ENCODE measurements around the gene ACER3. TPM values are rescaled to one million over a fixed set of nuclear protein-coding genes. Genes with fewer than 3 reads are reported as not detected.

Gene ACER3
- total RNA-seq, 4 donors from 2014 or later = 20.5 to 30.6 (median 23.0) TPM

DNA sequence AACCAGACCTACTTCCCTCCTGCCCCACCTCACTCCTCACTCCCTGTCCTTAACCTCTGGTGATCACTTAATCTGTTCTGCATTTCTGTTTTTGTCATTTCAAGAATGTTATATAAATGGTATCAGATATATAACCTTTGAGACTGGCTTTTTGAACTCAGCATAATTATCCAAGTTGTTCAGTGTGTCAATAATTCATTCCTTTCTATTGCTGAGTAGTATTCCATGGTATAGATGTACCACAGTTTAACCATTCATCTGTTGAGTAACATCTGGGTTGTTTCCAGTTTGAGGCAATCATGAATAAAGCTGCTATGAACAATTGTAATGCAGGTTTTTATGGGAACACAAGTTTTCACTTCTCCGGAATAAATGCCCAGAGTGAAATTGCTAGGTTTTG is 138.9 kb downstream of the ACER3 start:
- H3K9me3 ChIP-seq = peaks cover 0 to 4% (median 0%) of the 10 kb centered on the region in 4 donors
- H3K27me3 ChIP-seq = no peaks in the 10 kb centered on the region
- peaks cover 0 to 60% (median 0%) of the 10 kb centered on the region in 3 donors for H3K36me3 ChIP-seq
- TF ChIP-seq EP300 (IDR thresholded peaks at IDR 0.05) (no peak), POLR2A (IDR thresholded peaks at IDR 0.05) (no peak)
- TF ChIP-seq, protein P1, sequence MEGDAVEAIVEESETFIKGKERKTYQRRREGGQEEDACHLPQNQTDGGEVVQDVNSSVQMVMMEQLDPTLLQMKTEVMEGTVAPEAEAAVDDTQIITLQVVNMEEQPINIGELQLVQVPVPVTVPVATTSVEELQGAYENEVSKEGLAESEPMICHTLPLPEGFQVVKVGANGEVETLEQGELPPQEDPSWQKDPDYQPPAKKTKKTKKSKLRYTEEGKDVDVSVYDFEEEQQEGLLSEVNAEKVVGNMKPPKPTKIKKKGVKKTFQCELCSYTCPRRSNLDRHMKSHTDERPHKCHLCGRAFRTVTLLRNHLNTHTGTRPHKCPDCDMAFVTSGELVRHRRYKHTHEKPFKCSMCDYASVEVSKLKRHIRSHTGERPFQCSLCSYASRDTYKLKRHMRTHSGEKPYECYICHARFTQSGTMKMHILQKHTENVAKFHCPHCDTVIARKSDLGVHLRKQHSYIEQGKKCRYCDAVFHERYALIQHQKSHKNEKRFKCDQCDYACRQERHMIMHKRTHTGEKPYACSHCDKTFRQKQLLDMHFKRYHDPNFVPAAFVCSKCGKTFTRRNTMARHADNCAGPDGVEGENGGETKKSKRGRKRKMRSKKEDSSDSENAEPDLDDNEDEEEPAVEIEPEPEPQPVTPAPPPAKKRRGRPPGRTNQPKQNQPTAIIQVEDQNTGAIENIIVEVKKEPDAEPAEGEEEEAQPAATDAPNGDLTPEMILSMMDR (IDR thresholded peaks at IDR 0.05) = no peak
- WGBS, 2 donors = 95 to 98% methylated on average over 1 of the region's 1 CpG
- H3K4me1 ChIP-seq = no peaks in the 10 kb centered on the region
- no peak for DNase-seq (ENCODE audit: low spot score in 2 of 2)
- no peak overlapping the region for H3K4me3 ChIP-seq
- no peak overlapping the region for H3K27ac ChIP-seq

DNA sequence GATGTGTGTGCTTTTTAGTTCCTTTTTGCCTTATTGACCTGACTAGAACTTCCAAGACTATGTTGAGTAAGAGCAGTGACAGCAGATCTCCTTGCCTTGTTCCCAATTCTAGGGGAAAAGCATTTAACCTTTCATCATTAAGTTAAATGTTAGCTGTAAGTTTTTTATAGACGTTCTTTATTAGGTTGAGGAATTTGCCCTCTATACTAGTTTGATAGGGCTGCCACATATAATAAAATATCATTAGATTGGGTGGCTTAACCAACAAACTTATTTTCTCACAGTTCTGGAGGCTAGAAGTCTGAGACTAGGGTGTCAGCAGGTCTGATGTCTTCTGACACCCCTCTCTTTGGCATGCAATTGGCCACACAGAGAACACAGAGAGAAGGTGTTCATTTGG is 140.9 kb downstream of the ACER3 start:
- Histone ChIP-seq H3K4me3 (no peak overlapping the region), H3K36me3 (peaks cover 0 to 52% (median 0%) of the 10 kb centered on the region in 3 donors), H3K27ac (no peak overlapping the region), H3K27me3 (no peaks in the 10 kb centered on the region), H3K9me3 (peaks cover 0 to 4% (median 0%) of the 10 kb centered on the region in 4 donors), H3K4me1 (no peaks in the 10 kb centered on the region)
- 83 to 90% methylated on average over 1 of the region's 1 CpG for WGBS, 2 donors
- DNase-seq (ENCODE audit: low spot score in 2 of 2) = no peak
- TF ChIP-seq EP300 (IDR thresholded peaks at IDR 0.05) = no peak
- TF ChIP-seq POLR2A (IDR thresholded peaks at IDR 0.05) = no peak
- TF ChIP-seq, protein P1 (IDR thresholded peaks at IDR 0.05) = no peak

DNA sequence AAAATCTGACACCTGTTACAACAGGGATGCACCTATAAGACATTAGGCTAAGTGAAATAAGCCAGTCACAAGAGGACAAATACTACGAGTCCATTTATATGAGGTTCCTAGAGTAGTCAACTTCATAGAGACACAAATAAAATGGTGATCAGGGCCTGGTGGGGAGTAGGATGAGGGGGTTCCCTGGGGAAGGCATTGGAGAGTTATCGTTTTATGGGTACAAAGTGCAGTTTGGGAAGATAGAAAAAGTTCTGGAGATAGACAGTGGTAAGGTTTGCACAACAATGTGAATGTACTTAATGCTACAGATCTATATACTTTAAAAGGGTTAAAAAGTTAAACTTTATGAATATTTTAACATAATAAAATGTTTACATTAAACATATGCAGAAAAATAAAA is 142.1 kb downstream of the ACER3 start:
- 94 to 95% methylated on average over 2 of the region's 2 CpGs for WGBS, 2 donors
- DNase-seq (ENCODE audit: low spot score in 2 of 2) = no peak
- no peak overlapping the region for H3K27ac ChIP-seq
- H3K4me1 ChIP-seq = no peaks in the 10 kb centered on the region
- TF ChIP-seq, protein P1 (IDR thresholded peaks at IDR 0.05) = no peak
- TF ChIP-seq EP300 (IDR thresholded peaks at IDR 0.05) (no peak), POLR2A (IDR thresholded peaks at IDR 0.05) (no peak)
- H3K4me3 ChIP-seq = no peak overlapping the region
- H3K36me3 ChIP-seq = peaks cover 0 to 50% (median 0%) of the 10 kb centered on the region in 3 donors
- H3K9me3 ChIP-seq = peaks cover 0 to 4% (median 0%) of the 10 kb centered on the region in 4 donors
- no peaks in the 10 kb centered on the region for H3K27me3 ChIP-seq

DNA sequence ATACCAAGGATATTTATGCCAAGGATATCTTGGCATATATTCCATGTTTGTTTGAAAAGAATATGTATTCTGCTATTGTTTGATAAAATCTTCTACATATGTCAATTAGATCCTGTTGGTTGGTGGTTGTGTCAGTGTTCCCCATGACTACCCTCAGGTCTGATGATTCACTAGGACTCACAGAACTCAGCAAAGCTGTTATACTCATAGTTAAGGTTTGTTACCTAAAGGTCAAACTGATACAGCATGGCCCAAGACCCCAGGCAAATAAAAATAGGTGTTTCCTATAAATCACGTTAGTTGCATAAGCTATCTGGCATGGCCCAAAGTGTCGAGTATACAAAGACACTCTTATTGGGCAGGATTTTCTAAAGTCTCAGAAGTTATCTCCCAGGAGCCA is 143.2 kb downstream of the ACER3 start:
- peaks cover 0 to 4% (median 0%) of the 10 kb centered on the region in 4 donors for H3K9me3 ChIP-seq
- H3K4me3 ChIP-seq = no peak overlapping the region
- no peaks in the 10 kb centered on the region for H3K27me3 ChIP-seq
- H3K36me3 ChIP-seq = peaks cover 0 to 43% (median 0%) of the 10 kb centered on the region in 3 donors
- TF ChIP-seq POLR2A (IDR thresholded peaks at IDR 0.05) (no peak), EP300 (IDR thresholded peaks at IDR 0.05) (no peak)
- TF ChIP-seq, protein P1 (IDR thresholded peaks at IDR 0.05) = no peak
- no peak overlapping the region for H3K27ac ChIP-seq
- no peak for DNase-seq (ENCODE audit: low spot score in 2 of 2)
- H3K4me1 ChIP-seq = no peaks in the 10 kb centered on the region
- 38 to 41% methylated on average over 2 of the region's 2 CpGs for WGBS, 2 donors

DNA sequence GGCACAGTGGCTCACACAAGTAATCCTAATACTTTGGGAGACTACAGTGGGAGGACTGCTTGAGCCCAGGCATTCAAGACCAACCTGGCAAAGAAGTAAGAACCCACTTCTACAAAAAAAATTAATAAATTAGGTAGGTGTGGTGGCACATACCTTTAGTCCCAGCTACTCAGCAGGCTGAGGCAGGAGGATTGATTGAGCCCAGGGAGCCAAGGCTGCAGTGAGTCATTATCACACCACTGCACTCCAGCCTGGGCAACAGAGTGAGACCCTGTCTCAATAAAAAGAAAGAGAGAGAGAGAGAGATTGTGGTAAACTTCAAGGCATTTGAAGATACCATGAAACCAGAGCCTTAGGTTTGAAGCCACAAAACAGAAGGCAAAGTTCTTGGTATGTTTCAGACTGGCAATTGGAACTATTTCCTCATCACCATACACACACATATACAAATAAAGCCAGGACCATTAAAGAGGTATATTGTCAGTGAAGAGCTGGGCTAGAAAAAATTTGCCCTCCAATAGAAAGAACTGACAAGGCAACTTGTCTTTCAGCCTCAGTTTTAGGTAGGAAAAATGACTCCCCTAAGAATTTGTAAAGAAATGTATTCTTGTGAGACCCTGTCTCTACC is 148.9 kb downstream of the ACER3 start:
- H3K9me3 ChIP-seq = no peaks in the 10 kb centered on the region
- no peaks in the 10 kb centered on the region for H3K27me3 ChIP-seq
- TF ChIP-seq POLR2A (IDR thresholded peaks at IDR 0.05) = no peak
- TF ChIP-seq EP300 (IDR thresholded peaks at IDR 0.05) = no peak
- TF ChIP-seq, protein P1 (IDR thresholded peaks at IDR 0.05) = no peak
- H3K4me1 ChIP-seq = no peaks in the 10 kb centered on the region
- no peak for DNase-seq (ENCODE audit: low spot score in 2 of 2)
- no peak overlapping the region for H3K27ac ChIP-seq
- H3K4me3 ChIP-seq = no peak overlapping the region
- peaks cover 0 to 33% (median 0%) of the 10 kb centered on the region in 3 donors for H3K36me3 ChIP-seq
